ENCODE data around the gene ATXN7L1.

ATXN7L1 gene

DNA sequence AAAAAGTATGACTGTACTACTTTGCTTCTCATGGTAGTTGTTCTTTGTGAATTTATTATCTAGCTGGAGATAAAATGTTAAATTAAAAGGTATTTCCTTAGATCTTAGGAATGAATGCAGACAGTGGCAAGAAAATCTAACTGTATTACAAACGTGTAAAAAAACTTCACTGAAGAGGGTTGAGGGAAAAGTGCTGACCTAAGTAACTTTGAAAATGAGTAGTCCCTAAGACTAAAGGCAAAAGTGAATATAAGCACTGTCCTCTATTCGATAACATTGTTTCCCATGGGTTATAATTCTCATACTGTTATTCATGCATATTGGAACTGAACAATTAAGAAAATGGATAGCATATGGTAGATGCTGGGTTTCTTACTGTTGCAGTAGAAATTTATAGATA is 148.4 kb downstream of the ATXN7L1 start:
- TF ChIP-seq, protein P1, sequence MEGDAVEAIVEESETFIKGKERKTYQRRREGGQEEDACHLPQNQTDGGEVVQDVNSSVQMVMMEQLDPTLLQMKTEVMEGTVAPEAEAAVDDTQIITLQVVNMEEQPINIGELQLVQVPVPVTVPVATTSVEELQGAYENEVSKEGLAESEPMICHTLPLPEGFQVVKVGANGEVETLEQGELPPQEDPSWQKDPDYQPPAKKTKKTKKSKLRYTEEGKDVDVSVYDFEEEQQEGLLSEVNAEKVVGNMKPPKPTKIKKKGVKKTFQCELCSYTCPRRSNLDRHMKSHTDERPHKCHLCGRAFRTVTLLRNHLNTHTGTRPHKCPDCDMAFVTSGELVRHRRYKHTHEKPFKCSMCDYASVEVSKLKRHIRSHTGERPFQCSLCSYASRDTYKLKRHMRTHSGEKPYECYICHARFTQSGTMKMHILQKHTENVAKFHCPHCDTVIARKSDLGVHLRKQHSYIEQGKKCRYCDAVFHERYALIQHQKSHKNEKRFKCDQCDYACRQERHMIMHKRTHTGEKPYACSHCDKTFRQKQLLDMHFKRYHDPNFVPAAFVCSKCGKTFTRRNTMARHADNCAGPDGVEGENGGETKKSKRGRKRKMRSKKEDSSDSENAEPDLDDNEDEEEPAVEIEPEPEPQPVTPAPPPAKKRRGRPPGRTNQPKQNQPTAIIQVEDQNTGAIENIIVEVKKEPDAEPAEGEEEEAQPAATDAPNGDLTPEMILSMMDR (IDR thresholded peaks at IDR 0.05; ENCODE audit: low read depth, low read length): no peak
- H3K4me3 ChIP-seq (ENCODE audit: low read depth, low read length): no peak overlapping the region
- in situ Hi-C loops (cut with HindIII; ENCODE audit: low sequenced_read_pairs): no loop called here
- DNase-seq (ENCODE audit: low read depth, low spot score): no peak

DNA sequence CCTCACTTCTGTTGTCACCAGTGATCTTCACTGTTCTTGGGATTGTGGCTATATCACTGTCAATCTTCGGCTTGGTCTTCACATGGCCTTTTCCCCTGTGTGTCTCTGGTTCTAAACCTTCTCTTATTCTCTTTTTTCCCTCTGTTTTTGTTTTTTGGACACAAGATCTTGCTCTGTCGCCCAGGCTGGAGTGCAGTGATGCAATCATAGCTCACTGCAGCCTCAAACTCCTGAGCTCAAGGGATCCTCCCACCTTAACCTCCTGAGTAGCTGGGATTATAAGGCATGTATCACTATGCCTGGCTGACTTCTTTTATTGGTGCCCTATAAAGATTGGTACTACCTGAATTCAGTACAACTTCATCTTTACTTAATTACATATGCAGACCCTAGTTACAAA is 151.7 kb downstream of the ATXN7L1 start:
- TF ChIP-seq, protein P1 (IDR thresholded peaks at IDR 0.05; ENCODE audit: low read depth, low read length): no peak
- in situ Hi-C loops (cut with HindIII; ENCODE audit: low sequenced_read_pairs): no loop called here
- DNase-seq (ENCODE audit: low read depth, low spot score): no peak
- H3K4me3 ChIP-seq (ENCODE audit: low read depth, low read length): no peak overlapping the region

DNA sequence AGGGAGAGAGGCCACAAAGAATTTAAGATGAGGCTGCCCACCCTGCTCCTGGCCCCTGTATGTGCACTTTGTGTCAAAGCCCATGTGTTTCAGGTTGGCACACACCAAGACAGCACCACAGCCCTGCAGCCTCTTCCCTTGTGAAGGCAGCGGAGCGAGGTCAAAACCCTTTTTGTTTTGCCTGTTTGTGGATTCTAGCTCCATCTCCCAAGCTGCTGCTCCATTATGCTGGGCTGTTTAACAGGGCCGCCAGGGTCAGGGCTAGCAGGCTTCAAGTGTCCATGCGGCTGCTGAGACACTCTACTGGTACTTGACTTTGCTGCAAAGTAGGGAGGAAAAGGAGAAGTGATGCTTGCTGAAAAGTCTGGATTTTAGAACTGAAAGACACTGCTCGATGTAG is 152.8 kb downstream of the ATXN7L1 start:
- H3K4me3 ChIP-seq (ENCODE audit: low read depth, low read length): no peak overlapping the region
- TF ChIP-seq, protein P1 (IDR thresholded peaks at IDR 0.05; ENCODE audit: low read depth, low read length): no peak
- no peak for DNase-seq (ENCODE audit: low read depth, low spot score)
- in situ Hi-C loops (cut with HindIII; ENCODE audit: low sequenced_read_pairs): no loop called here

DNA sequence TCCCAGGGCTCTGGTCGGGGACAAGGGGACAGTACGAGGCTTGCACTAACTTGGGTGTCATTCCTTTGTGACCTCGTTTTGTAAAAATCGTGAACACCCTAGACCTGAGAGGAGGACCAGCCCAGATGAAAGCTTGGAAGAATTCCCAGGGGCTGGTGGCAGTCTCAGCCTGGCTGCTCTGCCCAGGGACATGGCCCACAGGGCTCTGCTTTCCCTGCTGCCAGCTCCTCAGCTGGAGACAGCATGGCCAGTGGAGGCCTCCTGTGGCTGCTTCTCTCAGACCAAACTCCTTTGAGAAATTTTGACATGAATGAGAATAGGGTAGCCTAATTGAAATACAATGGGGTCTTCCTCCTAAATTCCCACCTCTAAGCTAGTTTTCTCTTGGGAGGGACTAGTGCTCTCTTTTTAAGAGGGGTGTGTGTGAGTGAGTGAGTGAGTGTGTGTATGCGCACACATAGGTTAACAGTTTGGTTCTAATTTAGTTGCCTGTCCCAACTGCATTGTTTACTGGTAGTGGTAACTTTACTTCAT is 154.8 kb downstream of the ATXN7L1 start:
- DNase-seq (ENCODE audit: low read depth, low spot score): no peak
- TF ChIP-seq, protein P1 (IDR thresholded peaks at IDR 0.05; ENCODE audit: low read depth, low read length): no peak
- no peak overlapping the region for H3K4me3 ChIP-seq (ENCODE audit: low read depth, low read length)
- in situ Hi-C loops (cut with HindIII; ENCODE audit: low sequenced_read_pairs): no loop called here

DNA sequence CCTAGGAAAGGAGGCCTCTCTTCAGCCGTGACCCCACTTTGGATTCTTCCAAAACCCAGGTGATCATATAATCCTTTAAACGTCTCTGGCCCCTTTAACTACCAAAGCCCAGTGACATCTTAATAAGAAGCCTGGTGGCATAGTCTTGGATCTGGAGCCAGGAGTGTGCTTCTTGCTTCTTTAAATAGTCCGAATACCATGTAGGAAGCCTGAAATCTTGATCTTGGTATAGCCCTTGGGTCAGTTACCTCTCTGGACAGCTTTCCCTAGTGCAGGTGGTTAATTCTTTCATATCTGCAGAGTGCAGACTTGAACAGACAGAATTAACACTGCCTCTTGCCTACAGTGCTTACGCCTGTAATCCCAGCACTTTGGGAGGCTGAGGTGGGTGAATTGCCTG is 156.5 kb downstream of the ATXN7L1 start:
- TF ChIP-seq, protein P1 (IDR thresholded peaks at IDR 0.05; ENCODE audit: low read depth, low read length): no peak
- in situ Hi-C loops (cut with HindIII; ENCODE audit: low sequenced_read_pairs): no loop called here
- no peak overlapping the region for H3K4me3 ChIP-seq (ENCODE audit: low read depth, low read length)
- DNase-seq (ENCODE audit: low read depth, low spot score): no peak

DNA sequence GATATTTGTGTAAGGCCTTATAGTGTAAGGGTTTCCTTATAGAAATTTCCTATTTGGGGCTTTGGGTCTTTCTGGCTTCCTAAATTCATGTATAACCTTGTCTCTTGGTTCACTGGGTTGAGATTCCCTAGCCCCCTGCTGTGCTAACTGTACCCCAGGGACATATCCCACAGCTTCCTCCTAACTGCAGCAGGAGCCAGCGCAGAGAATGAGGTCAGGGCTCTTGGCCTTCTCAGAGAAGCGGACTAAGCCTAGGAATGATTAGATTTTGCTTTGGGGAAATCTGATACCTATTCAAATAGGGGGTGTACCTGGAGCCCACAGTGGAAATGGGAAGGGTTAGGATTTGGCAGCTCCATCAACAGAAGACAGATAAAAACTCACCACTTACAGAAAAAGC is 157.0 kb downstream of the ATXN7L1 start:
- H3K4me3 ChIP-seq (ENCODE audit: low read depth, low read length): no peak overlapping the region
- no peak for DNase-seq (ENCODE audit: low read depth, low spot score)
- TF ChIP-seq, protein P1 (IDR thresholded peaks at IDR 0.05; ENCODE audit: low read depth, low read length): no peak
- in situ Hi-C loops (cut with HindIII; ENCODE audit: low sequenced_read_pairs): no loop called here

DNA sequence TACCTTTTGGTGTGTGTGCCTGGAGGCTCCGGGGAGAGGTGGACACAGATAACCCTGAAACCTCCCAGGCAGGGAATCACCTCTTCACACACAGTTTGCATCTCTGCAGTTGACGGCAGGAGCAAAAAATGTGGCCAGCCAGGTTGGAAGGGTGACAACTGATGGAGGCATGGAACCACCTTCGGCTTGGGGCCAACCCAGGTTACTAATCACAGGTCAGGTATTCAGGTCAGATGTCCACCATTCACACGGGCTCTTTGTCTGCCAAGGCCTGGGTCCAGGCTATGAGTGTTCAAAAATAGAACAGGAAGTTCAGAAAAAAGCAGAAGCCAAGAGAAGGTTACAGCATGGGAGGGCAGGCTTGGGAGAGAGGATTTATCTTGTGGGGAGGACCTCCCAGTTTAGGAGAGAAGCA is 157.9 kb downstream of the ATXN7L1 start:
- in situ Hi-C loops (cut with HindIII; ENCODE audit: low sequenced_read_pairs): no loop called here
- DNase-seq (ENCODE audit: low read depth, low spot score): no peak

More for the DNA sequence above, 157.9 kb downstream of the ATXN7L1 start:
- TF ChIP-seq, protein P1 (IDR thresholded peaks at IDR 0.05; ENCODE audit: low read depth, low read length): no peak
- no peak overlapping the region for H3K4me3 ChIP-seq (ENCODE audit: low read depth, low read length)

All from astrocyte of the spinal cord (primary cell).